ENCODE results near the gene PPP1R12A.

GRCh38 chr12:79769189-79769859, 165.6 kb downstream of the PPP1R12A start:
- TF ChIP-seq CTCF (IDR thresholded peaks at IDR 0.05 in 8 of 11, conservative IDR thresholded peaks at IDR 0.05 in 3 of 11) (no peak), POLR2A (IDR thresholded peaks at IDR 0.05) (no peak), POLR2AphosphoS5 (IDR thresholded peaks at IDR 0.05) (no peak)
